ENCODE measurements around the gene BTBD9.

GRCh38 chr6:38191418-38191817, 448.3 kb downstream of the BTBD9 start:
- TF ChIP-seq CTCF (IDR thresholded peaks at IDR 0.05) (no peak), POLR2A (IDR thresholded peaks at IDR 0.05) (no peak)
